Choroid plexus epithelial cell (primary cell): ENCODE results near the gene UNC13A.

ENCODE experiments used
- DNase-seq: peaks from one replicate; pipeline ENCODE4 v3.0.0-alpha.2; 2010; ENCODE audit warnings: low read depth
- H3K4me3 ChIP-seq: 2 replicates; pipeline ENCODE4 v1.5.1; 2011; ENCODE audit warnings: low read depth, mild to moderate bottlenecking, control low read depth, low read length, moderate library complexity
- TF ChIP-seq, protein P1 (sequence below): conservative IDR thresholded peaks from 2 replicates; pipeline ENCODE4 v1.5.1; 2011; ENCODE audit warnings: low read depth, mild to moderate bottlenecking, control low read depth, inconsistent platforms, low read length, moderate library complexity

Gene UNC13A

DNA sequence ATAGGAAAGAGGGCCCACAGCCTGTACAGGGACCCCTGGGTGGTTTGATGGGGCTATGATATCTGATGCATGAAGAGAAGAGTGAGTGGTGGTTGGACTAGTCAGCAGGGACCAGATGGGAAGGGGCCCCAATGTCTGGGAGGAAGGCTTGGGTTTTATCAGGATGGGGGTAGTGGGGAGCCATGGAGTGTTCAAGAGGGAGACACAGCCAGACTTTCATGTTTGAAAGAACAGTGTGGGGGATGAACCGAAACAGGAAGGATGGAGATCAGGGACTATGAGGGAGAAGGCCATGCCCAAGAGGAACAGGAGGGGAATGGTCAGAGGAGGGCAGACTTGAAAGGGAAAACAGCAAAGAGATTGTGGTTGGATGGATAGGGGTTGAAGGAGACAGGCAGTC, 63.1 kb downstream of the UNC13A start:
- no peak overlapping the region for H3K4me3 ChIP-seq
- TF ChIP-seq, protein P1, sequence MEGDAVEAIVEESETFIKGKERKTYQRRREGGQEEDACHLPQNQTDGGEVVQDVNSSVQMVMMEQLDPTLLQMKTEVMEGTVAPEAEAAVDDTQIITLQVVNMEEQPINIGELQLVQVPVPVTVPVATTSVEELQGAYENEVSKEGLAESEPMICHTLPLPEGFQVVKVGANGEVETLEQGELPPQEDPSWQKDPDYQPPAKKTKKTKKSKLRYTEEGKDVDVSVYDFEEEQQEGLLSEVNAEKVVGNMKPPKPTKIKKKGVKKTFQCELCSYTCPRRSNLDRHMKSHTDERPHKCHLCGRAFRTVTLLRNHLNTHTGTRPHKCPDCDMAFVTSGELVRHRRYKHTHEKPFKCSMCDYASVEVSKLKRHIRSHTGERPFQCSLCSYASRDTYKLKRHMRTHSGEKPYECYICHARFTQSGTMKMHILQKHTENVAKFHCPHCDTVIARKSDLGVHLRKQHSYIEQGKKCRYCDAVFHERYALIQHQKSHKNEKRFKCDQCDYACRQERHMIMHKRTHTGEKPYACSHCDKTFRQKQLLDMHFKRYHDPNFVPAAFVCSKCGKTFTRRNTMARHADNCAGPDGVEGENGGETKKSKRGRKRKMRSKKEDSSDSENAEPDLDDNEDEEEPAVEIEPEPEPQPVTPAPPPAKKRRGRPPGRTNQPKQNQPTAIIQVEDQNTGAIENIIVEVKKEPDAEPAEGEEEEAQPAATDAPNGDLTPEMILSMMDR = no peak
- no peak for DNase-seq

GRCh38 chr19:17624314-17624991, 63.7 kb downstream of the UNC13A start:
- TF ChIP-seq, protein P1 = no peak
- no peak for DNase-seq
- no peak overlapping the region for H3K4me3 ChIP-seq

DNA sequence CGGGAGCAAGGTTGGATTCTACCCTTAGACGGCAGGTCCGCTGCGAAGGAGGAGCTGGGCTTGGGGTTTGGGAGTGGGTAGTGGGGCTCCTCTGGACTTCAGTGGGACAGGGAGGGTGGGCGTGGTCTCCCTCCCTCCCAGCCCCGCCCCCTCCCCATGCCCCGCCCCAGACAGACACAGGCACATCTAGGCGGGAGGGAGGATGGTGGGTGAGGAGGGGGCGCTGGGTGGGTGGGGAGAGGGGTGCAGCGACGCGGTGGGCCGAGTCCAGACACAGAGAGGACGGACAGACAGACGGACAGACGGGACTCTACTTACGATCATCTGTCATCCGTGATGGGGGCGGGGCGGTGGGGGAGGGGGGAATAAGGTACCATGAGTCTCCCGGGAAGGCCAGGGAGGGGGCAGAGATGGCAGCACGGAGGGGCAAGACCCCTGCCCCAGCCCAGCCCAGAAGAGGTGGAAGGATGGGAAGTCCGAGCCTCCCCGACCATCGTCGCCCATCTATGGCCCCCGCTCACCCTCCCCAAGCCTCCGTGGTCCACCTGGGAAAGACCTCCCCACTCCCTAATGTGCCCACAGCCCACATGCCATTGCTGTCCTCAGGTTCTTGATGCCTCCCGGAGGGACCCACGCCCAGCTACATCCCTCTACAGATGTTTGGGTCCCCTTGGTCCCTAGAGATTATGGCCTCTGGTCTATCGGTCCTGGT, 64.8 kb downstream of the UNC13A start:
- no peak for DNase-seq
- TF ChIP-seq, protein P1 = no peak
- no peak overlapping the region for H3K4me3 ChIP-seq

DNA sequence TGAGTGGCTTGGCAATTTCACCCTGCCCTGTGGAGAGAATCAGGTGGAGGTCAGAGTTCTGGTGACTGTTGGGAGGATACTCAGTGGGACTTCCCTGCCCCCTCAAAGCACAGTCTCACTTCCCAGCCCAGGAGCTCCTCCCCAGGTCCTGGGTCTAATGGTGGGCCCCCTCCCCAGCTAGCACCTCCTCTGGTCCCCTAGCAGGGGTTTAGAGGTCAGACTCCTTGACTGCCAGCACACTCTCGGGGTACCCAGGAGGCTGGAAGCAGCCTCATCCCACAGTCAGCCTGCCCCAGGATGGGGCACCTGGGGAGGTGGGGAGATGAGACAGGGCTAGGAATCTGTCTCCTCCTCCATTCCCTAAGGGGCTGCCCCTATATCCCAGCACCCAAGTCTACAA, 67.5 kb downstream of the UNC13A start:
- no peak for DNase-seq
- TF ChIP-seq, protein P1 = no peak
- H3K4me3 ChIP-seq = no peak overlapping the region

GRCh38 chr19:17618936-17619335, 69.2 kb downstream of the UNC13A start:
- no peak overlapping the region for H3K4me3 ChIP-seq
- TF ChIP-seq, protein P1 = no peak
- no peak for DNase-seq

GRCh38 chr19:17618281-17618903, 69.8 kb downstream of the UNC13A start:
- H3K4me3 ChIP-seq = no peak overlapping the region

More at GRCh38 chr19:17618281-17618903, 69.8 kb downstream of the UNC13A start:
- no peak for DNase-seq
- TF ChIP-seq, protein P1 = no peak
